Measurements from ENCODE around the gene TOP3A.

The TOP3A gene

DNA sequence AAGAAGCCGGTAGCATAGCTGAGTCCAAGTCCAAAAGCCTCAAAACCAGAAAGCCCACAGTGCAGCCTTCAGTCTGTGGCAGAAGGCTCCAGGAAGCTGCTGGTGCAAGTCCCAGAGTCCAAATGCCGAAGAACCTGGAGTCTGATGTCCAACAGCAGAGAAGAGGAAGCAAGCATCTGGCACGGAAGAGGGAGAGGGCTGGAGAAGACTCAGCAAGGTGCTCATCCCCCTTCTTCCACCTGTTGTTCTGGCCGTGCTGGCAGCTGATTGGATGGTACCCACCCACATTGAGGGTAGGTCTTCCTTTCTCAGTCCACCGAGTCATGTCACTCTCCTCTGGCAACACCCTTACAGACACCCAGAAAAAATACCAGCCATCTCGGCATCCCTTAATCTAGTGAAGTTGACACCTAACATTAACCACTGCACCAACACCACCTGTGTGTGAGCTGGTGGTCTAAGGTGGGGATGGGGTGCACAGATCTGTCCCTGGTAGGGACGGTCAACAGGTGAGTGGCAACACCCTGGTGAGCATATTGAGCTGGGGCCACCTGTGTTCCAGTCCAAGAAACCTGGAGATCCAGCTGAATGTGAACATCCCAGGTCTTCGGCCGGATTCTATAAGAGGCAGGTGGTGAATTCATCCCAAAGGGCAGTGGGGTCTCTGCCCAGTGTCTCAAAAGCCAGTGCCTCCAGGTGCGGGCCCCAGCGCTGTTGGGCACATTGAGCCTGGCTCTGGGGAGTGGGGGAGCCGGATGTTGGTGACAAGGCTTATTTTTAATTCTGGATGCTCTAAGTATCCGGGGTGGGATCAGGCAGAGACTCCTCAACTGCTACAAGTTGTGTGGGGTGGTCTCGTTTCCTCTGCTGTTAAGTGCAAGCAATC, 44.5 kb downstream of the TOP3A start:
- TF ChIP-seq ZNF274 (IDR thresholded peaks at IDR 0.05; ENCODE audit: low read depth, low read length), result no peak
- H3K4me3 ChIP-seq (ENCODE audit: low read length), result no peak overlapping the region

DNA sequence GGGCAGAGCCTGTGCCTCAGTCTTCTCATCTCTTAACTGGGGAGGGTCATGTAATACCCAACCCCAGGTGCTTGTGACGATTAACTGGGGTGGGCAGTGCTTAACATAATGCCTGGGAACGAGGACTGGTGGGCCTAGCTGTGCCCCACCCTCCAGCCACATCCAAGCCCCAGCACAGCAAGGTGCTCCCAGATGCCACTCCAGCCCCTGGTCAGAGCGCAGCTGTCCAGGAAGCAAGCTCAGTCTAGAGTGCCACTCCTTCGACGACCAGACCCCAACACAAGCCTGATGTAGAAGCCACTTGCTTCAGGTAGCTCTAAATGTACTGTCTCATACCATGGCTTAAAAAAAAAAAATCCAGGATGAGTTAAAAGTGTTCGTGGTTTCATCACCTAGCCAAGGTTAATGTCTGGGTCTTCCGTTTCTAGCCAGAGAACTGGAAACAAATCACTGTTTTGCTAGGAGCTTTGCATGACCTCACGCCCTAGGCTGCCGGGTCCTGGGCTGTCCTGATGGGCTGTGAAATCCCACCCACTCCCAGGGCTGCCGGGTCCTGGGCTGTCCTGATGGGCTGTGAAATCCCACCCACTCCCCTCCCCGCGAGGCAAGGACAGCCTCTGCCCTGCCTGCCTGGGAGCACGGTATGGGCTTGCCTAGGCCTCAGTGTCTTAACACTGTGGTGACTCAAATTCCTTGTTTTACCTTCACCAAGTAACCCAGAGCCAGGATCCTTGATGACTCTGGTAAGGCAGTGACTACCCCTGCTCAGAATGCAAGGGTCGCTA, 46.7 kb downstream of the TOP3A start:
- no peak for TF ChIP-seq ZNF274 (IDR thresholded peaks at IDR 0.05; ENCODE audit: low read depth, low read length)
- H3K4me3 ChIP-seq (ENCODE audit: low read length), result no peak overlapping the region

DNA sequence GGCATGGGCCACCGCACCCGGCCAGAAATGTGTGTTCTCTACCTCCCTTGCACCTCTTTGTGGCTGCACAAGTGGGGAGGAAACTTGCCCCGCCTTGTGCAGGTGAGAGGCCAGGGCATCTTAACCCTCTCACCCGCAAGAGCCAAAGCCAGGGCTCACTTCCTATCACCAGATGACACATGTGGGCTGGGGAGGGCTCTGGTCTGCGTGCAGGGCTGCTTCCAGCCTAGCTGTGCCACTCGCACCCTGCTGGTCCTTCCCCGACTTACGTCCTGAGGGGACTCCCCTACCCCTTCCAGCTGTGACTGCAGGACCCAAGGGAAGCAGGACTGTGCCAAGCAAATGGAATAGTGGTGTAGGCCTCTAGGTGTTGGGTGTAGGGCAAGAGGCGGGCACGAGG, 47.4 kb downstream of the TOP3A start:
- no peak overlapping the region for H3K4me3 ChIP-seq (ENCODE audit: low read length)
- TF ChIP-seq ZNF274 (IDR thresholded peaks at IDR 0.05; ENCODE audit: low read depth, low read length), result no peak

DNA sequence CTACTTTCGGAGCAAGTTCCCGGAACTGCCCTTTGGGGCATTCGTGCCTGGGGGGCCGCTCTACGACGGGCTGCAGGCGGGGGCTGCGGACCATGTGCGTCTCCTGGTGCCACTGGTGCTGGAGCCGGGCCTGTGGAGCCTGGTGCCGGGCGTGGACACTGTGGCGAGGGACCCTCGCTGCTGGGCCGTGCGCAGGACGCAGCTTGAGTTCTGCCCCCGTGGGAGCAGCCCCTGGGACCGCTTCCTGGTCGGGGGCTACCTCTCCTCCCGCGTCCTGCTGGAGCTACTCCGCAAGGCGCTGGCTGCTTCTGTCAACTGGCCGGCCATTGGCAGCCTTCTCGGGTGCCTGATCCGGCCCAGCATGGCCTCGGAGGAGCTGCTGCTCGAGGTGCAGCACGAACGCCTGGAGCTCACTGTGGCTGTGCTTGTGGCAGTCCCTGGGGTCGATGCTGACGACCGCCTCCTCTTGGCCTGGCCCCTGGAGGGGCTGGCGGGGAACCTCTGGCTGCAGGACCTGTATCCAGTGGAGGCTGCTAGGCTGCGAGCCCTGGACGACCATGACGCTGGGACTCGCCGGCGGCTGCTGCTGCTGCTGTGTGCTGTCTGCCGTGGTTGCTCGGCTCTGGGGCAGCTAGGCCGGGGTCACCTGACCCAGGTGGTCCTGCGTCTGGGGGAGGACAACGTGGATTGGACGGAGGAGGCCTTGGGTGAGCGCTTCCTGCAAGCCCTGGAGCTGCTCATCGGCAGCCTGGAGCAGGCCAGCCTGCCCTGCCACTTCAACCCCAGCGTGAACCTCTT, 50.7 kb downstream of the TOP3A start:
- no peak overlapping the region for H3K4me3 ChIP-seq (ENCODE audit: low read length)
- no peak for TF ChIP-seq ZNF274 (IDR thresholded peaks at IDR 0.05; ENCODE audit: low read depth, low read length)

DNA sequence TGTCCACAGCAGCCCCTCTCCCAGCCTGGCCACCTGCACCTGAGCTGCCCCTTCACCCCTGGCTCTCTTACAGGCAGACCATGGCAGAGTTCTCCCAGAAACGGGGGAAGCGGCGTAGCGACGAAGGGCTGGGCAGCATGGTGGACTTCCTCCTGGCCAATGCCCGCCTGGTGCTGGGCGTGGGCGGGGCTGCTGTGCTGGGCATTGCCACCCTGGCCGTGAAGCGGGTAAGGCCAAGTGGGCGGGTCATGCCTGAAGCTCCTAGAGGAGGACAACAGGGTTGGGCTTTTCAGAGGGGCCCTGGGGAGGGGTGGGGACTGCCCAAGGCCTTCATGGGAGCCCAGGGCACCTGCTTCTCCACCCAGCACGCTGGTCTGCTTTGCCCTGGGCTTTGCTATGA, 52.2 kb downstream of the TOP3A start:
- H3K4me3 ChIP-seq (ENCODE audit: low read length), result no peak overlapping the region
- TF ChIP-seq ZNF274 (IDR thresholded peaks at IDR 0.05; ENCODE audit: low read depth, low read length), result no peak

DNA sequence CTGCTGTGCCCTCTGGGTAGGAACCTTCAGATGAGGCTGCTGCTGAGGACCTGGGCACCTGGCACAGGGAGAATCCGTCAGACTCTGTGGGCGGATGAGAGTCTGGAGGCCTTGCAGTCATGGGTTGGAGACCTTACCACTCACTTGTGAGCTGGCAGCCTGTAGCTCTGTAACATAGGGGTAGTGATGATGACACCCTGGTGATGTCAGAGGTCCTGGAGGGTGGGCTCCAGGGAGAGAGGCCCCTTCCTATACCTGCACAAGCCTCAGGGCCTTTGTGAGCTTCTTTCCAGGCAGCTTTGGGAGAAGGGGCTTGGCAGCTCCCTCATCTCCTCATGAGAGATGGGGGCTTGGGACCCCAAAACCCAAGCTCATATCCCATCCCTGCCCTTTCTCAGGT, 52.7 kb downstream of the TOP3A start:
- no peak for TF ChIP-seq ZNF274 (IDR thresholded peaks at IDR 0.05; ENCODE audit: low read depth, low read length)
- H3K4me3 ChIP-seq (ENCODE audit: low read length), result no peak overlapping the region

DNA sequence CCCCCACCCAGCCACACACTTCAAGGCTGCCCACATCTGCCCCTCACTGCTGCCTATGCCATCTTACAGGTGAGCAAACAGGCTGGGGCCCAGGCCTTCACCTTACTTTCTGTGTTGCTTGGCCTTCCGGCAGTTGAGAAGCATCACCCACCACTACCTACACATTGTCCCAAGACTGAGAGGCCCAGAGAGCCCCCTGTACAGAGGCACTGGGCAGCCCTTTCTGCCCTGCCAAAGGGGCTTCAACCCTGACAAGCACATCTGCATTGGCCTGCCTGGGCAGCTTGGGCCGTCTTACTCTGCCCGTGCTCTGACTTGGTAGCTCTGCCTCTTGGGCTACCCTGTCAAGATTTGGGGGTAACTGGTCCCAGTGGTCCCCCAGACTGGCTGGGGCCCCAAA, 53.1 kb downstream of the TOP3A start:
- no peak for TF ChIP-seq ZNF274 (IDR thresholded peaks at IDR 0.05; ENCODE audit: low read depth, low read length)
- H3K4me3 ChIP-seq (ENCODE audit: low read length), result peak overlapping the region; percentile 62; the same call in 1 of the 2 replicates

DNA sequence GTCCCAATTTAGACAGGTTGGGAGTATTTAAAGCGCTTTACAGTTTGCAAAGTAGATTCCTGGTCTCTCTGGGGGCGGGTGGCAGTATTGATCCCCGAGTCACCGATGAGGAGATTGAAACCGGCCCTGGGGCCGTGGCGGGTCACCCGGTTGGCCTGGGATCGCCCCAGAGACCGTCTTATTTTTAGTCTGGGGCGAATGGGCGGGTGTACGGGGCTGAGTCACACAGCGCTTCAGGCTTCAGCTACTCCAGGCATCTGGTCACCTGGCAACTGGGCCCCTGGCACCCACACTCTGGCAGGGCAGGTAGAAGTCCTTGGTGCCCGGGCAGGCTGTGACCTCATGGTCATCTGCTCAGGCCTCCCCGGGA, 53.7 kb downstream of the TOP3A start:
- H3K4me3 ChIP-seq (ENCODE audit: low read length), result peak overlapping the region; percentile 62
- TF ChIP-seq ZNF274 (IDR thresholded peaks at IDR 0.05; ENCODE audit: low read depth, low read length), result no peak

DNA sequence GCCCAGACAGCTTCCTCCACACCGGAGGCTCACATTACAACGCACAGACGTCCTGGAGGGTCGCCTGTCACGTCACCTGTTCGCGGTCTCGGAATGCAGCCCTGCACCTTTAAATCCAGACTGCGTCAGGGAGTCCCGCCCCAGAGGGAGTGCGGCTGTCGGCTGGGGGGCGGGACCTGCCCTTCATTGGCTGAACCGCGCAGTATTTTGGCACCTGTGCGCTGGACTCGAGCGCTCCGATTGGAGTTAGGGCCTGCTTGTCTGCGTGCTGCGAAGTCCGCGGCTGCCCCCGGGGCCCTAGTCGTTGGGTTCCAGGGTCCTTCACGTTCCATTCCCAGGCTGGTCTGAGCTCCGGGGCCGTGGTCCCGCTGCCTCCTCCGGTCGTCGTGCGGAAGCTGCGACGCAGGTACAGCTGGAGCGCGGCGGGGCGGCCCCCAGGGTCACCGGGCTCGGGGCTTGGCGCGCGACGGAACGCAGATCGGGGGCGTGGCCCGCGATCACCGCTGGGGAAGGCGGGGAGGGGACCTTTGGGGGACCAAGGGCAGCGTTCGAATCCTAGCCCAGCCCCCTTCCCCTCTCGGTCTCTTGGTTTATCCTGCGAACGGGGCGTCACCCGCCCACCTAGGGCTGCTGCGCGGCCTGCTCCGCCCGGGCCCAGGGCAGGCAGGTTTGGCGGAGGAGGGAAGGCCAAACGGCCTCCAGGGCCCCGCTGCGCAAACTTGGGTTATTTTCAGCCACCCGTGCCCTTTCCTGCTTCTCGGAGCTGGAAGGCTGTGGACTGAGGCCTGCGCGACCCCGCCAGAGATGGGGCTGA, 54.3 kb downstream of the TOP3A start, which contains the start of gene MIEF2:
TSS of gene MIEF2 (plus strand) at position 331 of the 814 bp plus-strand sequence. CDS start 2,059 bp downstream, outside the sequence.
- H3K4me3 ChIP-seq (ENCODE audit: low read length), result peak within 1 kb of the TSS; percentile 62
- no peak for TF ChIP-seq ZNF274 (IDR thresholded peaks at IDR 0.05; ENCODE audit: low read depth, low read length)

DNA sequence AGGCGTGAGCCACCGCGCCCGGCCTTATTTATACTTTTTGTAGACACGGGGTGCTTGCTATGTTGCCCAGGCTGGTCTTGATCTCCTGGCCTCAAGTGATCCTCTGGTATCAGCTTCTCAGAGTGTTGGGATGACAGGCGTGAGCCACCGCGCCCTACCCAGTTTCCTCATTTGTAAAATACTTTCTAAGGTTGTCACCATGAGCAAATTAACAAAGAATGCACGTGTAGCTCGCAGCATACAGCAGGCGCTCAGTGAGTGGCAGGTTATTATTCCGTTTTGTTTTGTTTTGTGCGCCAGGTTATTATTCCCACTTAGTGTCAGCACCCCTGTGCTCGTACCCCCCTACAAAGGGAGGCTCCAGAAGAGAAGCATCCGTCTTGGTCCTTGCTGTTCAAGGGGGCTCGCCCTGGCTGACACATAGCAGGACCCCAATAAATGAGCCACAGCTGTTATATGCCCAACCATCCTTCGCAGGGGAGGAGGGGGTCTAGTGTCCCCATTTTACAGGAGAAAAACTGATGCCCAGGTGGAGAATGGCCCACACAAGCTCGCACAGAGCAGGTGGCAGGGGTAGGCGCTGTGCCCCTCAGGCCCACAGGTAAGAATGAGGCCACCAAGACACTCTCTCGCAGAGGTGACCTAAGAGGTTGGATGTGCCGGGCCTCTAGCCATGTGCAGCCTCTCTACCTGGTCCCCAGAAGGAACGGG, 55.0 kb downstream of the TOP3A start:
- H3K4me3 ChIP-seq (ENCODE audit: low read length), result no peak overlapping the region; the same call in 1 of the 2 replicates
- no peak for TF ChIP-seq ZNF274 (IDR thresholded peaks at IDR 0.05; ENCODE audit: low read depth, low read length)

DNA sequence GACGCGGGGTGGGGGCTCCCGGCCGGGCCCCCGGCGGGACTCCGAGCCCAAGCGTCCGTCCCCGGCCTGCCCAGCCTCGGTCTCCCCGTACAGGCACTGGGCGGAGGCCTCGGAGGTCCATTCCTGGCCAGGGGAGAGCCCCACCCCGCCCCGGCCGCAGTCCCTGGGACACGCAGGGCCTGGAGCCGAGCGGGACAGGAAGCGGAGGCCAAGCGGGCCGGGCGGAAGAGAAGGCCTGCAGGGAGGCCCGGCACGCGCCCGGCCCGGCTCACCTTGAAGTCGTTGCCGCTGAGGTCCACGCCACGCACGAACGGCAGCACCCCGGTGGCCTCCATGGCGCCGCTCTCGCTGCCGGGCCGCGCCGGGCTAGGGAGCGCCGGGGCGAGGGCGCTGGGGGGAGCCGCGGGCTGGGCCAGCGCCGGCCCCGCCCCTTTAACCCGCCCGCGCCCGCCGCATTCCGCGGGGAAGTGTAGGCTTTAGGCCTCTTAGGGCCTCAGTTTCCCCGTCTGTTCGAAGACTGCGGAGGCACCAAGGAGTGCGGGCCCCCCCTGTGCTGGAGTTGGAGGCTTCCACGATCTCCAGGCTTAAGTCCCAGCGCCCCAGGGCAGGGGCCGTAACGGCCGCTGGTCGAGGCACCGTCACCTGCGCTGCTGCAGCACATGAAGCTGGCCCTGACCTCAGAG, 56.3 kb downstream of the TOP3A start, which contains the start of gene FLII:
TSS of gene FLII (minus strand) at position 383 of the 683 bp plus-strand sequence. CDS start at position 335, 48 bp downstream.
- peak within 1 kb of the TSS; percentile 79 for H3K4me3 ChIP-seq (ENCODE audit: low read length)
- TF ChIP-seq ZNF274 (IDR thresholded peaks at IDR 0.05; ENCODE audit: low read depth, low read length), result no peak

DNA sequence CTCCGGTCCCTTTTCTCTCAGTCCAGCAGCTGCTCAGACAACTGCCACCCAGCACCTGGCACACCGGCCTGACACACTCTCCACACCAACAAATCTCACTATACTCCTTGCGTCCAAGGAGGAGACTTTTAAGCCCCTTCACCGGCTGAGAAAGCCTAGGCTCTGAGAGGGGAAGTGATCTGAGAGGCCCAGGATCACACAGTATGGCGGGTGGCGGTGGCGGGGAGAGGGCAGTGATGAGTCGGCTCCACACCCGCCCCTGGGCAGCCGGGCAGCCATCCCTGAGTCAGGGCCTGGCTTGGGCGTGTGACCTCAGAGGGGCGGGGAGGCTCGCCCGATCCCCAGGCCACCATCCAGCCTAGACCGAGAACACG, 56.8 kb downstream of the TOP3A start:
- TF ChIP-seq ZNF274 (IDR thresholded peaks at IDR 0.05; ENCODE audit: low read depth, low read length), result no peak
- H3K4me3 ChIP-seq (ENCODE audit: low read length), result peak overlapping the region; percentile 79
